Measurements from ENCODE around the gene CDK8. TPM values are rescaled to one million over a fixed set of nuclear protein-coding genes. Genes with fewer than 3 reads are reported as not detected.

Gene CDK8
- total RNA-seq, 4 donors from 2014 or later, result 20.3 to 26.3 (median 23.8) TPM

GRCh38 chr13:26229080-26229615 is 24.8 kb upstream of the CDK8 start:
- H3K4me1 ChIP-seq, result peaks cover 0 to 3% (median 0%) of the 10 kb centered on the region in 4 donors

GRCh38 chr13:26230703-26231102 is 23.2 kb upstream of the CDK8 start:
- Histone ChIP-seq H3K9me3 (no peaks in the 10 kb centered on the region), H3K36me3 (no peaks in the 10 kb centered on the region), H3K27me3 (no peaks in the 10 kb centered on the region), H3K27ac (replicated peaks in 1 of 4) (no peak overlapping the region), H3K4me3 (no peak overlapping the region), H3K4me1 (peaks cover 0 to 3% (median 0%) of the 10 kb centered on the region in 4 donors)
- intact Hi-C loops (cut with DNase I), result no loop called here
- no peak for DNase-seq (ENCODE audit: extremely low spot score)
- TF ChIP-seq POLR2AphosphoS5 (IDR thresholded peaks at IDR 0.05), result no peak
- no peak for TF ChIP-seq EP300 (IDR thresholded peaks at IDR 0.05)
- no peak for TF ChIP-seq CTCF (IDR thresholded peaks at IDR 0.05)
- TF ChIP-seq POLR2A (IDR thresholded peaks at IDR 0.05; ENCODE audit: low read depth), result no peak
- 83% methylated on average over 6 of the region's 6 CpGs for WGBS

More at GRCh38 chr13:26229080-26229615, 24.8 kb upstream of the CDK8 start:
- no peak for DNase-seq (ENCODE audit: extremely low spot score)
- no peaks in the 10 kb centered on the region for H3K9me3 ChIP-seq
- no peaks in the 10 kb centered on the region for H3K27me3 ChIP-seq
- intact Hi-C loops (cut with DNase I), result no loop called here
- H3K36me3 ChIP-seq, result no peaks in the 10 kb centered on the region
- TF ChIP-seq EP300 (IDR thresholded peaks at IDR 0.05) (no peak), POLR2A (IDR thresholded peaks at IDR 0.05; ENCODE audit: low read depth) (no peak), POLR2AphosphoS5 (IDR thresholded peaks at IDR 0.05) (no peak), CTCF (IDR thresholded peaks at IDR 0.05) (no peak)
- WGBS, result 94% methylated on average over 6 of the region's 13 CpGs
- no peak overlapping the region for H3K4me3 ChIP-seq
- H3K27ac ChIP-seq (replicated peaks in 1 of 4), result no peak overlapping the region

GRCh38 chr13:26236296-26236695 is 17.6 kb upstream of the CDK8 start:
- H3K36me3 ChIP-seq, result no peaks in the 10 kb centered on the region
- no peaks in the 10 kb centered on the region for H3K9me3 ChIP-seq
- H3K27me3 ChIP-seq, result no peaks in the 10 kb centered on the region
- 71% methylated on average over 1 of the region's 1 CpG for WGBS
- H3K4me1 ChIP-seq, result no peaks in the 10 kb centered on the region
- no peak for DNase-seq (ENCODE audit: extremely low spot score)
- no peak for TF ChIP-seq CTCF (IDR thresholded peaks at IDR 0.05)
- no peak for TF ChIP-seq EP300 (IDR thresholded peaks at IDR 0.05)
- no peak for TF ChIP-seq POLR2A (IDR thresholded peaks at IDR 0.05; ENCODE audit: low read depth)
- TF ChIP-seq POLR2AphosphoS5 (IDR thresholded peaks at IDR 0.05), result no peak
- H3K27ac ChIP-seq (replicated peaks in 1 of 4), result no peak overlapping the region
- no peak overlapping the region for H3K4me3 ChIP-seq
- intact Hi-C loops (cut with DNase I), result no loop called here

- H3K4me3 ChIP-seq, result no peak overlapping the region
- WGBS, result 77% methylated on average over 5 of the region's 5 CpGs
- peaks cover 0 to 10% (median 0%) of the 10 kb centered on the region in 4 donors for H3K9me3 ChIP-seq
- no peaks in the 10 kb centered on the region for H3K36me3 ChIP-seq
- H3K27me3 ChIP-seq, result no peaks in the 10 kb centered on the region
- no peak overlapping the region for H3K27ac ChIP-seq (replicated peaks in 1 of 4)
- H3K4me1 ChIP-seq, result no peaks in the 10 kb centered on the region
- TF ChIP-seq EP300 (IDR thresholded peaks at IDR 0.05), result no peak
- no peak for TF ChIP-seq POLR2A (IDR thresholded peaks at IDR 0.05; ENCODE audit: low read depth)
- no peak for TF ChIP-seq CTCF (IDR thresholded peaks at IDR 0.05)
- no peak for TF ChIP-seq POLR2AphosphoS5 (IDR thresholded peaks at IDR 0.05)
- intact Hi-C loops (cut with DNase I), result no loop called here
- no peak for DNase-seq (ENCODE audit: extremely low spot score)
Measured at GRCh38 chr13:26246154-26246553, 7.8 kb upstream of the CDK8 start.

- Histone ChIP-seq H3K4me3 (no peak overlapping the region), H3K9me3 (peaks cover 0 to 10% (median 0%) of the 10 kb centered on the region in 4 donors), H3K27ac (replicated peaks in 1 of 4) (no peak overlapping the region), H3K27me3 (no peaks in the 10 kb centered on the region), H3K36me3 (no peaks in the 10 kb centered on the region), H3K4me1 (no peaks in the 10 kb centered on the region)
- 63% methylated on average over 2 of the region's 2 CpGs for WGBS
- TF ChIP-seq POLR2AphosphoS5 (IDR thresholded peaks at IDR 0.05) (no peak), CTCF (IDR thresholded peaks at IDR 0.05) (no peak), EP300 (IDR thresholded peaks at IDR 0.05) (no peak), POLR2A (IDR thresholded peaks at IDR 0.05; ENCODE audit: low read depth) (no peak)
- no peak for DNase-seq (ENCODE audit: extremely low spot score)
- intact Hi-C loops (cut with DNase I), result no loop called here
Measured at GRCh38 chr13:26247011-26247410, 6.9 kb upstream of the CDK8 start.

Measured in esophagus muscularis mucosa (tissue), 4 donors.